Naive B cell (primary cell): ENCODE measurements around the gene PRLR. TPM values are rescaled to one million over a fixed set of nuclear protein-coding genes. Genes with fewer than 3 reads are reported as not detected.
A peak's percentile ranks its signal among the peaks of the same experiment; 100 is the strongest.

ENCODE experiments used
- ATAC-seq, 2 donors: fragments of 150-1000 bp; cut with Tn5 transposase; 2 replicates each; pipeline ENCODE4 v1.10.0; 2021; ENCODE audit warnings: low read depth in 2 of 2, mild to moderate bottlenecking in 2 of 2, moderate library complexity in 2 of 2
- DNase-seq: peaks from one replicate; pipeline ENCODE4 v3.0.0; 2022
- H3K27ac Mint-ChIP-seq, 6 donors: one replicate each; pipeline ENCODE4 v1.8.0; 2020 to 2022; ENCODE audit warnings: mild to moderate bottlenecking in 6 of 6, mixed read lengths in 6 of 6, moderate library complexity in 5 of 6, inconsistent platforms in 2 of 6
- H3K27me3 Mint-ChIP-seq, 3 donors: one replicate each; pipeline ENCODE4 v1.8.0; 2021 to 2022; ENCODE audit warnings: mixed read lengths in 3 of 3, mild to moderate bottlenecking in 1 of 3
- H3K36me3 Mint-ChIP-seq, 2 donors: one replicate each; pipeline ENCODE4 v1.8.0; 2020 to 2022; ENCODE audit warnings: mixed read lengths in 2 of 2, inconsistent platforms in 1 of 2, mild to moderate bottlenecking in 1 of 2
- H3K4me1 Mint-ChIP-seq, 3 donors: one replicate each; pipeline ENCODE4 v1.8.0; 2020 to 2022; ENCODE audit warnings: mixed read lengths in 3 of 3, inconsistent platforms in 1 of 3, mild to moderate bottlenecking in 1 of 3, moderate library complexity in 1 of 3
- H3K4me3 Mint-ChIP-seq, 8 donors: one replicate each; pipeline ENCODE4 v1.8.0; 2020 to 2022; ENCODE audit warnings: mild to moderate bottlenecking in 8 of 8, mixed read lengths in 8 of 8, moderate library complexity in 8 of 8, inconsistent platforms in 2 of 8
- H3K9me3 Mint-ChIP-seq, 7 donors: one replicate each; pipeline ENCODE4 v1.8.0; 2020 to 2022; ENCODE audit warnings: mixed read lengths in 7 of 7, mild to moderate bottlenecking in 5 of 7, inconsistent platforms in 2 of 7, moderate library complexity in 1 of 7
- polyA plus RNA-seq, 6 donors: library from polyadenylated mRNA; unstranded; fragments of 300-500 nt; fragmentation: Illumina TruSeq; gene quantifications; one replicate each; pipeline ENCODE4 v1.2.3, GENCODE V29; 2021; ENCODE audit warnings: low read depth in 6 of 6

PRLR gene
- polyA plus RNA-seq, 6 donors from 2014 or later: not detected

DNA sequence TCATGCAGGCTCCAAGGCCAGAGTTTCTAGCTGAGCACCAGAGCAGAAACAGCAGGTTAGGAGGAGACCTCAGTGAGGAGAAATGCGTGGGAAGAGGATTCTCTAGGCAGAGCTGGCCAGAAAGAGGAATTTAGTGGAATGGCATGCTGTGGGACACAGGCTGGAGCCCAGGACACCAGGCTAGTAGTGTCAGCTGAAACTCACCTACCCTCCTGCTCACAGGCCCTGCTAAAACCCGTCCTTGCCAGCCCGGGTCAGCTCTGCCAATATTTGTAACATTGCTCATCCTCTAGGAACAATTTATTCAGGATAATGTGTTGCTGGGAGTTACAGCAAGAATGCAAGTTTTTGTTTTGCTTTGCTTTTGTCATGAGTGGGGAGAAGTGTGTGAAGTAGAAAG is 142.3 kb downstream of the PRLR start:
- Mint-ChIP-seq H3K27me3 (peaks cover 0 to 13% (median 10%) of the 10 kb centered on the region in 3 donors), H3K4me3 (no peak overlapping the region), H3K27ac (no peak overlapping the region), H3K36me3 (no peaks in the 10 kb centered on the region), H3K9me3 (no peaks in the 10 kb centered on the region), H3K4me1 (no peaks in the 10 kb centered on the region)
- ATAC-seq (no peak), DNase-seq (no peak)

DNA sequence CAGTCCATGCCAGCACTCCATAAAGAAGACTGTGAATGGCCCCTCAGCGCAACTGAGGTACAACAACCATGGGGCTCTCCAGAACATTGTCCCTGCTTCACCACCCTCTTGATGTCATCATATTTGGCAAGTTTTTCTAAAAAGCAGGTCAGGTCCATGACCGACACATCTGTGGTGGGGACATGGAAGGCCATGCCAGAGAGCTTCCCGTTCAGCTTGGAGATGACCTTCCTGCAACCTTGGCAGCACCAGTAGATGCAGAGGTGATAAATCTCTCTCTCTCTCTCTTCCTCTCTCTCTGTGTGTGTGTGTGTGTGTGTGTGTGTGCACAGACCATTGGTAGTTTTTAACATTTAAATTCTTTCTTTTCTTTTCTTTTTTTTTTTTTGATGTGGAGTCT is 147.1 kb downstream of the PRLR start:
- H3K36me3 Mint-ChIP-seq: no peaks in the 10 kb centered on the region
- DNase-seq (no peak), ATAC-seq (no peak)
- H3K4me1 Mint-ChIP-seq: no peaks in the 10 kb centered on the region
- no peak overlapping the region for H3K27ac Mint-ChIP-seq
- H3K27me3 Mint-ChIP-seq: peaks cover 0 to 13% (median 10%) of the 10 kb centered on the region in 3 donors
- peaks cover 0 to 8% (median 0%) of the 10 kb centered on the region in 7 donors for H3K9me3 Mint-ChIP-seq
- no peak overlapping the region for H3K4me3 Mint-ChIP-seq

DNA sequence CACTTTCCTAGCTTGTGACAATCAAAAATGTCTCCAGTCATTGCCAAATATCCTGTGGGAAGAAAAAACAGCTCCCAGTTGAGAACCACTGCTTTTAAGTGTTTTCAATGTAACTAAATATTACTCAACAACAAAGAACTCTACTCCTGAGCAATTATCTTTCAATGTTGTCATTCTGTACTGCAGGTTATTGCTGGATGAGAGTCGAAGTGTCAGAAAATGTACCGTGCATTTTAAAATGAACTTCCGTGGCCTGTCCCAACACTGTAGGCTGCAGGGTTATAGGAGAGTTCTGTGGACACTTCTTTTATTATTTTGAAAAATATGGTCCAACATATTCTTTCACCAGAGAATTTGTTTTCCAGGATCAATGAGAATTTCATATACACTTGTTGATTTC is 147.8 kb downstream of the PRLR start:
- Mint-ChIP-seq H3K4me1 (no peaks in the 10 kb centered on the region), H3K9me3 (peaks cover 0 to 8% (median 0%) of the 10 kb centered on the region in 7 donors), H3K36me3 (no peaks in the 10 kb centered on the region), H3K27ac (no peak overlapping the region), H3K4me3 (no peak overlapping the region), H3K27me3 (peaks cover 0 to 17% (median 9%) of the 10 kb centered on the region in 3 donors)
- no peak for ATAC-seq
- no peak for DNase-seq

GRCh38 chr5:35081134-35081533 is 149.2 kb downstream of the PRLR start:
- Mint-ChIP-seq H3K9me3 (peaks cover 0 to 11% (median 2%) of the 10 kb centered on the region in 7 donors), H3K27me3 (peaks cover 0 to 8% (median 4%) of the 10 kb centered on the region in 3 donors), H3K36me3 (no peaks in the 10 kb centered on the region), H3K4me1 (no peaks in the 10 kb centered on the region), H3K27ac (no peak overlapping the region), H3K4me3 (no peak overlapping the region)
- DNase-seq (no peak), ATAC-seq (no peak)

GRCh38 chr5:35073160-35073559 is 157.1 kb downstream of the PRLR start:
- ATAC-seq: no peak
- H3K36me3 Mint-ChIP-seq: peaks cover 0 to 6% of the 10 kb centered on the region in 2 donors
- peaks cover 2 to 15% (median 6%) of the 10 kb centered on the region in 7 donors for H3K9me3 Mint-ChIP-seq
- no peak overlapping the region for H3K27ac Mint-ChIP-seq
- DNase-seq: no peak
- H3K4me1 Mint-ChIP-seq: no peaks in the 10 kb centered on the region
- H3K27me3 Mint-ChIP-seq: peaks cover 7 to 20% (median 13%) of the 10 kb centered on the region in 3 donors
- no peak overlapping the region for H3K4me3 Mint-ChIP-seq

DNA sequence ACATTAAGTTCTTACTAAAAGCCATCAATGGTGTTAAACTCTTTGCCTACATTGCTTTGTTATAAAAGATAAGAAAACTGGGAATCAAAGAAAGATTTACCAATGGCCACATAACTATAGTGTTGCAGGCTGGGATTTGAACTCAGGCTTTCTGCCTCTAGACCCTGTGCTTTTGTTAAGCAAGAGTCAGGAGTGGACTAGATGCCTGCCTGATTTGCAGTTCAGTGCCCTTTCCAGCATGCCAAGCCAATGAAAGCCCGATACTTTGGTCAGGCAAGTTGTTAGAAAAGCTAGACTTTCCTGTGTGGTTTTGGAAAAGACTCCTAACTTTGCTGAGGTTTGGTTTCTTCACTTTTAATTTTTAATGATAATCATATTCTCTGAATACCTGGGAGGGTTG is 161.1 kb downstream of the PRLR start:
- Mint-ChIP-seq H3K36me3 (peaks cover 0 to 6% of the 10 kb centered on the region in 2 donors), H3K4me3 (no peak overlapping the region), H3K27me3 (peaks cover 0 to 19% (median 0%) of the 10 kb centered on the region in 3 donors), H3K4me1 (peaks cover 5 to 14% (median 6%) of the 10 kb centered on the region in 3 donors), H3K9me3 (peaks cover 0 to 7% (median 4%) of the 10 kb centered on the region in 7 donors), H3K27ac (no peak overlapping the region)
- ATAC-seq: no peak
- DNase-seq: no peak

- Mint-ChIP-seq H3K4me3 (no peak overlapping the region), H3K9me3 (no peaks in the 10 kb centered on the region), H3K27ac (no peak overlapping the region), H3K4me1 (peaks cover 5 to 14% (median 6%) of the 10 kb centered on the region in 3 donors), H3K36me3 (no peaks in the 10 kb centered on the region), H3K27me3 (peaks cover 0 to 13% (median 0%) of the 10 kb centered on the region in 3 donors)
- DNase-seq (no peak), ATAC-seq (no peak)
Observed at GRCh38 chr5:35067985-35068384, 162.3 kb downstream of the PRLR start.

DNA sequence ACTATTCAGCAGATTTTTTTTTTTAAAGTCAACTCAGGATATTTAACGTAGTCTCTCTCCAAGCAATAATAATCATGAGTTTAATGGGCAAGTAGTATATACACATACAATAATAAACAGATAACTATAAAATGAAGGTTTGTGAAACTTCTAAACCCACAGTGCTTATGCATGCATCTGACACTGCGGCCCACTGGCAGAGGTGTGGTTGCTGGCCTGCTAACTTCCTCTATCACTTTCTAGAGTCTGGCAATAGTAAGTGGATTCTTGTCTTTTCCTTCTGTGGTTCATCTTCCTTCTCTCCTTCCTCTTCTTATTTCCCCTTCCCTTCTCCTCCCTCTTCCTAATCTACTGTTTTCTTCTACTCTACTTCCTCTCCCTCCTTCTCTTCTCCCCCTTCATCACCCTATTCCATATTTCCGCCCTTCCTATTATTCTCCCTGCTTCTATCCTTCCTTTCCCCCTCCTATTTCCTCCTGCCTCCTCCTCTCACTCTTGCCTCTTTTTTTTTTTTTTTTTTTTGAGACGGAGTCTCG is 164.0 kb downstream of the PRLR start:
- Mint-ChIP-seq H3K4me1 (peaks cover 5 to 14% (median 6%) of the 10 kb centered on the region in 3 donors), H3K27me3 (peaks cover 0 to 13% (median 0%) of the 10 kb centered on the region in 3 donors), H3K9me3 (no peaks in the 10 kb centered on the region), H3K36me3 (no peaks in the 10 kb centered on the region), H3K27ac (no peak overlapping the region), H3K4me3 (no peak overlapping the region)
- peak; percentile 25 to 53 for ATAC-seq
- DNase-seq: no peak

GRCh38 chr5:35063414-35063813 is 166.9 kb downstream of the PRLR start:
- peaks cover 0 to 9% (median 9%) of the 10 kb centered on the region in 3 donors for H3K27me3 Mint-ChIP-seq
- DNase-seq (no peak), ATAC-seq (no peak)
- peaks cover 5 to 14% (median 6%) of the 10 kb centered on the region in 3 donors for H3K4me1 Mint-ChIP-seq
- no peak overlapping the region for H3K4me3 Mint-ChIP-seq
- H3K36me3 Mint-ChIP-seq: no peaks in the 10 kb centered on the region
- H3K9me3 Mint-ChIP-seq: no peaks in the 10 kb centered on the region
- H3K27ac Mint-ChIP-seq: no peak overlapping the region

DNA sequence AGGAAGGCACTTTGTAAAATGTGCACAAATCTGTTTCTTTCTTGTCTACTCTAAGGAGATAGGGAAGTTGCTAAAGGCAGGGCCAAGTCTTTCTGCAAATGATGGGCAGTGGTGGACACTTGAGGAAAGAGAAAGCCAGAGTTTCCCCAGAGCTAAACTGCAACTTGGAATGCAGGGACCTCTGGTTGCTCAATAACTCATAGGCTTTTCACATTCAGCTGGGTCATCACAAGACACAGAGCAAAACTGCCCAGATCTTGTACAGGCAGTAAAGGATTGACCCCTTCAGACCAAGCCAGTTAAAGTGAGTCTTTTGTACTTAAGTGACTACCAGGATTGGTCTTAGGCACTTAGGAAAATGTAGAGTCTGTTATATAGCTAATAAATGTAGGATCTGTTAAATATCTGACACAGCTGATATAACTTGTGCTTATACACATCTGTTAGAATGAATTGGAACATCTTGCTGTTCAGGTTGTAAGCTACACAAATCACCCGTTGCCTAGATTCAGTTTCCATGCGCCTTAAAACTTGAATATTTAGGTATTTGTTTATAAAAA is 169.0 kb downstream of the PRLR start:
- ATAC-seq (no peak), DNase-seq (no peak)
- Mint-ChIP-seq H3K36me3 (no peaks in the 10 kb centered on the region), H3K27ac (no peak overlapping the region), H3K4me3 (no peak overlapping the region), H3K4me1 (peaks cover 2 to 9% (median 4%) of the 10 kb centered on the region in 3 donors), H3K9me3 (no peaks in the 10 kb centered on the region), H3K27me3 (peaks cover 0 to 9% (median 4%) of the 10 kb centered on the region in 3 donors)

DNA sequence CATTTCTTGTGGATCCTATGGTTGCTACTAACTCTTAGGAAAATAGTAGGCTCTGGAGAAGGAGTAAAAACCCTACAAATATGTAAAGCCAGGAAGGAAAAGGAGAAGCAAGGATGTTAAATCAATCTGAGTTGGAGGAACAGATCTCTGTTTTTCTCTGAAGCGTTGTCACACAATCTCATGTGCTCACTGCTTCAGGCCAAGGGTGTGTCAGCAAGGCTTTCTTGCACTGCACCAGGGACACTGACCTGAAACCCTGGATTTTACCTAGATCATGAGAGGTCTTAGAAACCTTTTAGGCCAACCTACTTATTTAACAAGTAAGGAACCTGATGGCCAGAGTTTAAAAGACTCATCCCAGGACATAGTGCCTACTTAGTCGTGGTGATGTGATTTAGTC is 170.1 kb downstream of the PRLR start:
- no peak for DNase-seq
- H3K9me3 Mint-ChIP-seq: no peaks in the 10 kb centered on the region
- no peak for ATAC-seq
- no peak overlapping the region for H3K4me3 Mint-ChIP-seq
- no peak overlapping the region for H3K27ac Mint-ChIP-seq
- peaks cover 0 to 9% (median 1%) of the 10 kb centered on the region in 3 donors for H3K27me3 Mint-ChIP-seq
- peaks cover 0 to under 1% (median 0%) of the 10 kb centered on the region in 3 donors for H3K4me1 Mint-ChIP-seq
- H3K36me3 Mint-ChIP-seq: no peaks in the 10 kb centered on the region

GRCh38 chr5:35059251-35059650 is 171.0 kb downstream of the PRLR start:
- H3K27ac Mint-ChIP-seq: no peak overlapping the region
- H3K9me3 Mint-ChIP-seq: no peaks in the 10 kb centered on the region
- no peak overlapping the region for H3K4me3 Mint-ChIP-seq
- no peaks in the 10 kb centered on the region for H3K36me3 Mint-ChIP-seq
- H3K27me3 Mint-ChIP-seq: peaks cover 4 to 13% (median 8%) of the 10 kb centered on the region in 3 donors
- ATAC-seq (no peak), DNase-seq (no peak)
- H3K4me1 Mint-ChIP-seq: no peaks in the 10 kb centered on the region

GRCh38 chr5:35058374-35058788 is 171.9 kb downstream of the PRLR start:
- no peaks in the 10 kb centered on the region for H3K36me3 Mint-ChIP-seq

DNA sequence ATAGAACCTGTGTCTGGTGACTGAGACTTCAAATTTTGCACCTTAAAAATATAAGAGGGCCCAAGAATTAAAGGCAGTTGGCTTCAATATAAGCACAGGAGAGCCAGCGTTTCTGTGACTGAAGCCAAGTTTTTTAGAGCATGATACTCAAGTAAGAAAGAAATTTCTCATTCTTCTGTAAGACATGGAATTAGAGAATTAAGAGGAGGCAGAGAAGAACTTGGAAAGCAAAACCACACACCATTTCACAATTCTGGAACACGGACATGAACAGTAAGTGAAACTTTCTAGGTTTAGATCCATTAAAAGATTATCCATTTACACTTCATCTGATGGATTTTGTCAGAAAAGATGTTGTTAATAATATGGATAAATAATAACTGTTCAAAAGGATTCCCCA is 173.6 kb downstream of the PRLR start:
- Mint-ChIP-seq H3K4me1 (no peaks in the 10 kb centered on the region), H3K27me3 (peaks cover 10 to 16% (median 14%) of the 10 kb centered on the region in 3 donors), H3K27ac (no peak overlapping the region), H3K4me3 (no peak overlapping the region), H3K36me3 (no peaks in the 10 kb centered on the region), H3K9me3 (peaks cover 0 to under 1% (median 0%) of the 10 kb centered on the region in 7 donors)
- DNase-seq (no peak), ATAC-seq (no peak)

More at GRCh38 chr5:35058374-35058788, 171.9 kb downstream of the PRLR start:
- H3K9me3 Mint-ChIP-seq: no peaks in the 10 kb centered on the region
- H3K27me3 Mint-ChIP-seq: peaks cover 9 to 16% (median 13%) of the 10 kb centered on the region in 3 donors
- no peaks in the 10 kb centered on the region for H3K4me1 Mint-ChIP-seq
- no peak overlapping the region for H3K4me3 Mint-ChIP-seq
- no peak overlapping the region for H3K27ac Mint-ChIP-seq
- ATAC-seq: no peak
- no peak for DNase-seq
